A204.1 (cell line): ENCODE data around the gene HPSE2.

ENCODE experiments used
- FAIRE-seq: peaks from 2 replicates; lab custom pipeline; 2012; peaks lifted over from hg19 to GRCh38; lab: Jason Lieb, UNC

HPSE2 gene

GRCh38 chr10:98458809-98459784 is 776.6 kb downstream of the HPSE2 start:
- no peak for FAIRE-seq

- no peak for FAIRE-seq
These were observed 777.9 kb downstream of the HPSE2 start for GRCh38 chr10:98457721-98458120.

- no peak for FAIRE-seq
These were observed 778.8 kb downstream of the HPSE2 start for GRCh38 chr10:98456686-98457482.

GRCh38 chr10:98456043-98456570 is 779.5 kb downstream of the HPSE2 start:
- FAIRE-seq, result no peak

DNA sequence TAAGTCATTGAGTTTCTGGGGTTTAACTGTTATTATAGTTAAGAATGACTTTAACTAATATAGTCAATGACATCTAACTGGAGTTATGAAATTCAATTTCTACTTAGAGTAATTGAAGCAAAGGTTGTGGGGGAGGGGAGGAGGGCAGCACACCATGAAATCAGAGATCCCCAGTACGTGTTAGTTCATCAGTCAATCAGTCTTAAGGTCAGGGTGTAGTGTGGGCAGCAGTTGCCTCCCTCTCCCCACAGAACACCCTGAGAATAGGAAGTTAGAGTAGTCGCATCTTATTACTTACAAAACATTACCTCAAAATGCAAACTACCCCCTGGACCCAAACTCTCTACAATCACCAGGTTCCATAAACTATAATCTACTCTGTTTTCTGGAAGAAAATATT is 781.9 kb downstream of the HPSE2 start:
- no peak for FAIRE-seq

GRCh38 chr10:98450618-98451017 is 785.0 kb downstream of the HPSE2 start:
- no peak for FAIRE-seq

DNA sequence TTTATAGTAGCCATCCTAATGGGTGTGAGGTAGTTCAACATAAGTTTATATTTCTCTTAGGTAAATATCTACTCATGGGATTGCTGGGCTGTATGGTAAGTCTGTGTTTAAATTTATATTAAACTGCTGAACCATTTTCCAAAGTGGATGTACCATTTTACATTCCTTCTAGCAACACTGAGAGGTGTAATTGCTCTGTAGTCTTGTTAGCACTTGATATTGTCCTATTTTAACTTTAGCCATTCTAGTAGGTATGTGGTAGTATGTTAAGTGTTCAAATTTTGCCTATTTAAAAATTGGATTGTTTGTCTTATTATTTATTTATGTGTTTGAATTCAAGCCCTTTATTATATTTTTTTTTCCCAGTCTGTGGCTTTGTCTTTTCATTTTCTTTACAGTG is 786.4 kb downstream of the HPSE2 start:
- FAIRE-seq, result no peak

GRCh38 chr10:98446661-98447221 is 788.9 kb downstream of the HPSE2 start, which contains the start of gene HPS1:
Gene HPS1, minus strand, starts transcription at chr10:98446935. Its CDS starts 3,695 bp downstream, at chr10:98443240.
- no peak for FAIRE-seq

- no peak for FAIRE-seq
These were observed 789.4 kb downstream of the HPSE2 start for GRCh38 chr10:98446151-98446660.

GRCh38 chr10:98445200-98445812 is 790.3 kb downstream of the HPSE2 start:
- no peak for FAIRE-seq

DNA sequence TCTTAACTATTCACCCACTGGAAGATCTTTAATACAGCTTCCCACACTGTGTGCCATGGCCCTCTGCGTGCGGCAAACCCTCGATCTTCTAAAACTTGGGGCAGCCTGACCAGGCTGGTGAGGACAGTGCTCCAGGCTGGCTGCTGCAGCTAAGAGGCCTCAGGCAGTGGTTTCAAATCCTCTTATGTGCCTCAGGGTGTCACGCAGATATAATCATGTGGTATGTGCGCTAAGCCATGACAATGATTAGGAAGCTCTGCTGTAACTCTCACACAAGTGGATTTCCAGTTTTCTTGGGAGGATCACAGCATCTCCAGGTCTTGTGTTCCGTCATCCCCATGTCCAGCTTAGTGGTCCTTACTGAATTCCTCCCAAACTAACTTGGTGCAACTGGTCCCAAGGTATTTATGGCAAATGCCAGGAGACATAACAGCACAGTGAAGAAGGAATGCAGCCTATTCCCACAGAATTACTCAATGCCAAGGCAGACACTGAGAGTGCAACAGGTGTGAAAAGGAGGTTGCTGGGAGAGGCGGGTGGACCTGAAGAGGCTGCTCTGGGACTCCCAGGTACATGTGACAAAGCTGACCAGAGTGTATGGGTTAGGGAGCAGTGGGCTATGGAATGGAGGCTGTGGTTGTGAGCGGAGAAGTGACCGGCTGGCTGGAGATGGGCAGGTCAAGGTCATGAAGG is 791.2 kb downstream of the HPSE2 start:
- no peak for FAIRE-seq

GRCh38 chr10:98438715-98439114 is 796.9 kb downstream of the HPSE2 start:
- no peak for FAIRE-seq

DNA sequence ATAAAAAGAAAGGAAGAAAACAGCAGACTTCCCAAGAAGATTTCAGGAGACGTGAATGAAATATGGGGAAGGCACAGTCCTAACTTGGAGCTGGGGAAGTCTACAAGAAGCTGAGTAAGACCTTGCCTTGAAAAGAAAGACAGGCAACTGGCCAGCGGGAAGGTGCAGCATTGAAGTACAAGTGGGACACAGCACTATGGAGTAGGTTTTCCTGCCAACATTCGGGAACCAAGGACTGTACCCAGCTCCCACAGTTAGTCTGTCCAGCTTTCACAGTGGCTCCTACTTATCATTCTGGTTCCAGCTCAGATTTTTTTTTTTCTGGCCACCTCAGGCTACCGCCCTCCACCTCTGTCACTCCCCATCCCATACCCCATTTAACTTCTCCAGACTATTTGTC is 798.9 kb downstream of the HPSE2 start:
- no peak for FAIRE-seq

GRCh38 chr10:98435178-98435577 is 800.5 kb downstream of the HPSE2 start:
- FAIRE-seq, result no peak

GRCh38 chr10:98433881-98434732 is 801.5 kb downstream of the HPSE2 start:
- no peak for FAIRE-seq

DNA sequence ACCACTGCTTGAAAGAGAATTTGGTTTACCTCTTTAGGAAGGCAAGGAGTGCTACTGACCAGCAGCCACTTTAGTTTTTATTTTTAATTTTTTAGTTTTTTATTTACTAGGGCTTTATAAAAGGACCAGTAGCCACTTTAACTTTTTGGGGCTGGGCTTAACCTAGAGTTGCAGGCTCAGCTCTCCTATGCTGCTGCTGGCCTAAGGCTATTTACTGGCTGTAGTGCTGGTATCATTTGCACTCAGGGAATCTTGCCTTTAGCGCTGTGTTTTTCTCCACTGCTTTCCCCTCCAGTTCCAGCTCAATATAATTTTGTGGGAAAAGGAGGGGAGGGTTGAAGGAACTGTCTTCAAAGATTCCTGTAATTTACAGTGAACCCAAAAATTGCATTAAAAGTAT is 802.3 kb downstream of the HPSE2 start:
- FAIRE-seq, result no peak

DNA sequence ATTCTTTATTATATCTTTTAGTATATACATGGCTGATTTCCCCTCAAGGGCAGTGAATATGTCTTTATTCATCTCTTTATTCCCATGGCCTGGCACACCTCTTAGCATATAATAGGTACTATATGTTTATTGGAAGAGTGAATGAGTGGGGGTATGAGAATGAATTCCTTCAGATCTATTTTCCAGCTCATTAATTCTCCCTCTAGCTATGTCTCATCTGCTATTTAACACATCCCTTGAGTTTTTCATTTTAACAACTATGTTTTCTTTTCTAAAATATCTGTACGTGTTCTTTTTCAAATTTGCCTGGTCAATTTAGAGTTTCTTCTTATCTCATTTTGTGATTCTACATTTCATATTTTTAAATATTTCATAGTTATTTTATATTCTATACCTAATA is 803.3 kb downstream of the HPSE2 start:
- FAIRE-seq, result no peak

- no peak for FAIRE-seq
These were observed 804.6 kb downstream of the HPSE2 start for GRCh38 chr10:98431016-98431415.

- no peak for FAIRE-seq
These were observed 805.2 kb downstream of the HPSE2 start for GRCh38 chr10:98430427-98430826.
